HEK293 (cell line): ENCODE measurements around the gene TBC1D22A.

Experiments used
- CTCF ChIA-PET: fragments of 350-600 bp; formaldehyde crosslinking; extraction: SDS; loops from one replicate; lab custom pipeline; 2021; ENCODE audit warnings: antibody characterized with exemption; lab: Yijun Ruan, JAX
- POLR2A ChIA-PET: fragments of 300-600 bp; formaldehyde crosslinking; extraction: SDS; loops from one replicate; lab custom pipeline; 2020; ENCODE audit warnings: antibody characterized with exemption, inconsistent platforms; lab: Yijun Ruan, JAX
- H3K27ac ChIP-seq: fragments of 200-500 bp; sonication (Bioruptor generic); 2 replicates; pipeline ENCODE4 v1.5.1; 2014; ENCODE audit warnings: low read depth, low read length, control low read depth, inconsistent platforms; ENCODE audit errors: extremely low read depth
- H3K36me3 ChIP-seq, 2 experiments: fragments of 200-500 bp in 1 of 2; sonication (Bioruptor generic) in 1 of 2; 1 replicate in 1 of 2; 2 replicates in 1 of 2; pipeline ENCODE4 v1.5.1; 2014 to 2017; ENCODE audit warnings: inconsistent platforms in 2 of 2, low read length in 2 of 2; ENCODE audit not compliant: control insufficient read depth in 2 of 2, insufficient read depth in 1 of 2
- H3K4me1 ChIP-seq: fragments of 200-500 bp; sonication (Bioruptor generic); 2 replicates; pipeline ENCODE4 v1.5.1; 2014; ENCODE audit warnings: mild to moderate bottlenecking, low read length, inconsistent platforms; ENCODE audit not compliant: control insufficient read depth, insufficient read depth
- H3K4me3 ChIP-seq: 2 replicates; pipeline ENCODE4 v1.5.1; 2011; ENCODE audit warnings: low read depth, mild to moderate bottlenecking, control low read depth, low read length, moderate library complexity
- H3K9me3 ChIP-seq: fragments of 200-500 bp; sonication (Bioruptor generic); 2 replicates; pipeline ENCODE4 v1.5.1; 2014; ENCODE audit warnings: low read depth, low read length, inconsistent platforms; ENCODE audit not compliant: control insufficient read depth, insufficient read depth
- GLIS1 ChIP-seq: fragments of 450-650 bp; formaldehyde crosslinking; IDR thresholded peaks from 2 replicates; pipeline ENCODE4 v1.5.1; 2016; ENCODE audit warnings: missing biosample characterization, missing genetic modification characterization
- SP7 ChIP-seq: fragments of 450-650 bp; formaldehyde crosslinking; IDR thresholded peaks from 2 replicates; pipeline ENCODE4 v1.5.1; 2016; ENCODE audit warnings: missing biosample characterization, missing genetic modification characterization
- ZBTB10 ChIP-seq: fragments of 450-650 bp; formaldehyde crosslinking; IDR thresholded peaks from 2 replicates; pipeline ENCODE4 v1.5.1; 2016; ENCODE audit warnings: missing biosample characterization, missing genetic modification characterization
- ZBTB17 ChIP-seq: fragments of 450-650 bp; formaldehyde crosslinking; IDR thresholded peaks from 2 replicates; pipeline ENCODE4 v1.5.1; 2016; ENCODE audit warnings: missing biosample characterization, missing genetic modification characterization
- ZBTB20 ChIP-seq: fragments of 450-650 bp; formaldehyde crosslinking; IDR thresholded peaks from 2 replicates; pipeline ENCODE4 v1.5.1; 2016; ENCODE audit warnings: missing biosample characterization, missing genetic modification characterization
- ZBTB8A ChIP-seq: fragments of 450-650 bp; formaldehyde crosslinking; IDR thresholded peaks from 2 replicates; pipeline ENCODE4 v1.5.1; 2016; ENCODE audit warnings: missing biosample characterization, missing genetic modification characterization
- ZEB2 ChIP-seq: fragments of 450-650 bp; formaldehyde crosslinking; IDR thresholded peaks from 2 replicates; pipeline ENCODE4 v1.5.1; 2016; ENCODE audit warnings: missing biosample characterization, missing genetic modification characterization
- ZFP3 ChIP-seq: fragments of 450-650 bp; formaldehyde crosslinking; IDR thresholded peaks from 2 replicates; pipeline ENCODE4 v1.5.1; 2016; ENCODE audit warnings: low read depth, missing biosample characterization, missing genetic modification characterization
- ZNF221 ChIP-seq: fragments of 450-650 bp; formaldehyde crosslinking; IDR thresholded peaks from 2 replicates; pipeline ENCODE4 v1.5.1; 2017; ENCODE audit warnings: missing biosample characterization, missing genetic modification characterization, borderline replicate concordance
- ZNF239 ChIP-seq: fragments of 450-650 bp; formaldehyde crosslinking; IDR thresholded peaks from 2 replicates; pipeline ENCODE4 v1.5.1; 2016; ENCODE audit warnings: missing biosample characterization, missing genetic modification characterization
- ZNF248 ChIP-seq: fragments of 450-650 bp; formaldehyde crosslinking; IDR thresholded peaks from 2 replicates; pipeline ENCODE4 v1.5.1; 2017; ENCODE audit warnings: missing biosample characterization, missing genetic modification characterization
- ZNF555 ChIP-seq: fragments of 450-650 bp; formaldehyde crosslinking; conservative IDR thresholded peaks from 2 replicates; pipeline ENCODE4 v1.5.1; 2017; ENCODE audit warnings: missing biosample characterization, mild to moderate bottlenecking, missing genetic modification characterization, inconsistent platforms
- ZNF585B ChIP-seq: fragments of 450-650 bp; formaldehyde crosslinking; IDR thresholded peaks from 2 replicates; pipeline ENCODE4 v1.5.1; 2016; ENCODE audit warnings: missing biosample characterization, missing genetic modification characterization
- ZNF596 ChIP-seq: fragments of 450-650 bp; IDR thresholded peaks from 2 replicates; pipeline ENCODE4 v1.5.0; 2018; ENCODE audit warnings: missing biosample characterization, mild to moderate bottlenecking, missing genetic modification characterization, moderate library complexity
- ZNF658 ChIP-seq: fragments of 450-650 bp; formaldehyde crosslinking; IDR thresholded peaks from 2 replicates; pipeline ENCODE4; 2016; ENCODE audit warnings: missing biosample characterization, missing genetic modification characterization
- ZNF677 ChIP-seq: fragments of 450-650 bp; IDR thresholded peaks from 2 replicates; pipeline ENCODE4 v1.5.0; 2018; ENCODE audit warnings: missing biosample characterization, mild to moderate bottlenecking, missing genetic modification characterization, moderate library complexity
- ZNF777 ChIP-seq: fragments of 450-650 bp; formaldehyde crosslinking; IDR thresholded peaks from 2 replicates; pipeline ENCODE4 v1.5.1; 2017; ENCODE audit warnings: missing biosample characterization, missing genetic modification characterization, borderline replicate concordance
- TF ChIP-seq, protein P1 (sequence below): fragments of 450-650 bp; formaldehyde crosslinking; IDR thresholded peaks from 2 replicates; pipeline ENCODE4 v1.5.1; 2016; ENCODE audit warnings: missing biosample characterization, missing genetic modification characterization, borderline replicate concordance

The TBC1D22A gene

DNA sequence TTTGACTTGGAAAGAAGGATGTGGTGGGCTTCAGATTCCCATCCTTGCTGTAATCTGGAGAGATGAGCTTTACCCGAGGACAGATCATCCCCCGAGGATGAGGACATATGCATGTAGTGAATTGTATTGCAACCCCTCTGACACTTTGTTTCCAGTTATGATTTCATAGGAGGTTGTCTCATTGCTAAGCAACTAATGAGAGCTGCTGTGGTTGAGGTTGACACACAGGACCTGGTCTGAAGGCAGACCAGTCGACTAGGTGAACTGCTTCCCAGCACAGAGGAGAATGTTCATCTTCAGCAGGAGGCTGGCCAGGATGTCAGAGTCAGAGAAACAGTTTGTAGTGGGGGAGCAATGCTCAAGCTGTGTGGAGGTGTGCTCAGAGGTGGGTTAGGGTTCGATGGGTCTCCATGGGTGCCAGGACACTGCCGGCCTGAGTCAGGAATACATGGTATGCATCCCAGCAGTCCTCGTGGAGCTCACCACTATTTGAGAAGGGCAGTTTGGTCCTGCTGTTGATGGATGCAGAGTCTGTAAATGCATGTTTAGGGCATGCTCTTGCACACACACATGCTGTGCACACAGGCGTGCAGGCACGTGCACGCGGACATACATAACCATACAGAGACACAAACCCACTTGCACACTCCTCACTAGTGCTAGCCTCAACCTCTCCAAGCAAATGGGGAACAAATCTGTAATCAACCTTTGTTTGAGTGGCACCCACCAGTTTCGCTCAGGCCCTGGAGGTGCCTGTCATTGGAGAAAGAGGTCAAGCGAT is 153.7 kb downstream of the TBC1D22A start (continued):
- TF ChIP-seq SP7 (tag by site-specific recombination) (no peak), ZFP3 (no peak), ZNF677 (tag by site-specific recombination) (no peak), ZBTB20 (tag by site-specific recombination) (no peak), ZNF596 (no peak), ZNF658 (no peak), ZBTB17 (tag by site-specific recombination) (no peak)
- TF ChIP-seq, protein P1, sequence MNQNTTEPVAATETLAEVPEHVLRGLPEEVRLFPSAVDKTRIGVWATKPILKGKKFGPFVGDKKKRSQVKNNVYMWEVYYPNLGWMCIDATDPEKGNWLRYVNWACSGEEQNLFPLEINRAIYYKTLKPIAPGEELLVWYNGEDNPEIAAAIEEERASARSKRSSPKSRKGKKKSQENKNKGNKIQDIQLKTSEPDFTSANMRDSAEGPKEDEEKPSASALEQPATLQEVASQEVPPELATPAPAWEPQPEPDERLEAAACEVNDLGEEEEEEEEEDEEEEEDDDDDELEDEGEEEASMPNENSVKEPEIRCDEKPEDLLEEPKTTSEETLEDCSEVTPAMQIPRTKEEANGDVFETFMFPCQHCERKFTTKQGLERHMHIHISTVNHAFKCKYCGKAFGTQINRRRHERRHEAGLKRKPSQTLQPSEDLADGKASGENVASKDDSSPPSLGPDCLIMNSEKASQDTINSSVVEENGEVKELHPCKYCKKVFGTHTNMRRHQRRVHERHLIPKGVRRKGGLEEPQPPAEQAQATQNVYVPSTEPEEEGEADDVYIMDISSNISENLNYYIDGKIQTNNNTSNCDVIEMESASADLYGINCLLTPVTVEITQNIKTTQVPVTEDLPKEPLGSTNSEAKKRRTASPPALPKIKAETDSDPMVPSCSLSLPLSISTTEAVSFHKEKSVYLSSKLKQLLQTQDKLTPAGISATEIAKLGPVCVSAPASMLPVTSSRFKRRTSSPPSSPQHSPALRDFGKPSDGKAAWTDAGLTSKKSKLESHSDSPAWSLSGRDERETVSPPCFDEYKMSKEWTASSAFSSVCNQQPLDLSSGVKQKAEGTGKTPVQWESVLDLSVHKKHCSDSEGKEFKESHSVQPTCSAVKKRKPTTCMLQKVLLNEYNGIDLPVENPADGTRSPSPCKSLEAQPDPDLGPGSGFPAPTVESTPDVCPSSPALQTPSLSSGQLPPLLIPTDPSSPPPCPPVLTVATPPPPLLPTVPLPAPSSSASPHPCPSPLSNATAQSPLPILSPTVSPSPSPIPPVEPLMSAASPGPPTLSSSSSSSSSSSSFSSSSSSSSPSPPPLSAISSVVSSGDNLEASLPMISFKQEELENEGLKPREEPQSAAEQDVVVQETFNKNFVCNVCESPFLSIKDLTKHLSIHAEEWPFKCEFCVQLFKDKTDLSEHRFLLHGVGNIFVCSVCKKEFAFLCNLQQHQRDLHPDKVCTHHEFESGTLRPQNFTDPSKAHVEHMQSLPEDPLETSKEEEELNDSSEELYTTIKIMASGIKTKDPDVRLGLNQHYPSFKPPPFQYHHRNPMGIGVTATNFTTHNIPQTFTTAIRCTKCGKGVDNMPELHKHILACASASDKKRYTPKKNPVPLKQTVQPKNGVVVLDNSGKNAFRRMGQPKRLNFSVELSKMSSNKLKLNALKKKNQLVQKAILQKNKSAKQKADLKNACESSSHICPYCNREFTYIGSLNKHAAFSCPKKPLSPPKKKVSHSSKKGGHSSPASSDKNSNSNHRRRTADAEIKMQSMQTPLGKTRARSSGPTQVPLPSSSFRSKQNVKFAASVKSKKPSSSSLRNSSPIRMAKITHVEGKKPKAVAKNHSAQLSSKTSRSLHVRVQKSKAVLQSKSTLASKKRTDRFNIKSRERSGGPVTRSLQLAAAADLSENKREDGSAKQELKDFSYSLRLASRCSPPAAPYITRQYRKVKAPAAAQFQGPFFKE (tag by site-specific recombination): no peak

- no peak overlapping the region for H3K4me3 ChIP-seq
- ChIA-PET CTCF (no interaction called here), POLR2A (no interaction called here)
- peaks cover 5 to 28% of the 10 kb centered on the region in 2 experiments; a peak in 2 of 3 replicates for H3K36me3 ChIP-seq
- TF ChIP-seq ZNF777 (no peak), ZNF555 (no peak), ZNF221 (tag by site-specific recombination) (no peak), ZEB2 (tag by site-specific recombination) (no peak), GLIS1 (no peak), ZBTB10 (no peak), ZBTB8A (tag by site-specific recombination) (no peak), ZNF248 (tag by site-specific recombination) (no peak), ZNF585B (tag by site-specific recombination) (no peak), ZNF239 (tag by site-specific recombination) (no peak)
- no peak overlapping the region for H3K27ac ChIP-seq
- H3K4me1 ChIP-seq: no peaks in the 10 kb centered on the region
- H3K9me3 ChIP-seq: no peaks in the 10 kb centered on the region; the same call in 1 of the 2 replicates
These were observed 154.7 kb downstream of the TBC1D22A start for GRCh38 chr22:46916886-46917770.
